NT2/D1 (cell line): ENCODE data around the gene OR52E6.

Source experiments
- DNase-seq: peaks from one replicate; pipeline ENCODE4 v3.0.0-alpha.2; 2011; ENCODE audit warnings: low read depth, low spot score
- H3K27me3 ChIP-seq: 2 replicates; pipeline ENCODE4 v1.6.0; 2011; ENCODE audit warnings: mild to moderate bottlenecking; ENCODE audit not compliant: insufficient read length, insufficient read depth
- H3K36me3 ChIP-seq: 2 replicates; pipeline ENCODE4 v1.6.1; 2011; ENCODE audit warnings: mild to moderate bottlenecking, low read length, mixed read lengths; ENCODE audit not compliant: insufficient read depth, insufficient read length
- H3K4me1 ChIP-seq: 2 replicates; pipeline ENCODE4 v1.5.1; 2011; ENCODE audit not compliant: insufficient read depth, insufficient read length
- H3K4me3 ChIP-seq: 2 replicates; pipeline ENCODE4 v1.5.1; 2011; ENCODE audit warnings: low read depth; ENCODE audit not compliant: insufficient read length
- H3K9ac ChIP-seq: 2 replicates; pipeline ENCODE4 v1.6.0; 2011; ENCODE audit warnings: low read depth; ENCODE audit not compliant: insufficient read length
- H3K9me3 ChIP-seq: 2 replicates; pipeline ENCODE4 v1.5.1; 2011; ENCODE audit warnings: mild to moderate bottlenecking, low read length; ENCODE audit not compliant: insufficient read depth
- SUZ12 ChIP-seq: IDR thresholded peaks from 2 replicates; pipeline ENCODE4 v1.6.1; 2011; ENCODE audit not compliant: insufficient read length, insufficient read depth; ENCODE audit errors: extremely low read depth
- YY1 ChIP-seq: IDR thresholded peaks from 2 replicates; pipeline ENCODE4 v1.6.1; 2011; ENCODE audit not compliant: insufficient read length, insufficient read depth
- ZNF274 ChIP-seq: IDR thresholded peaks from 2 replicates; pipeline ENCODE4 v1.6.1; 2011; ENCODE audit warnings: mild to moderate bottlenecking, low read depth, low read length

OR52E6 gene

DNA sequence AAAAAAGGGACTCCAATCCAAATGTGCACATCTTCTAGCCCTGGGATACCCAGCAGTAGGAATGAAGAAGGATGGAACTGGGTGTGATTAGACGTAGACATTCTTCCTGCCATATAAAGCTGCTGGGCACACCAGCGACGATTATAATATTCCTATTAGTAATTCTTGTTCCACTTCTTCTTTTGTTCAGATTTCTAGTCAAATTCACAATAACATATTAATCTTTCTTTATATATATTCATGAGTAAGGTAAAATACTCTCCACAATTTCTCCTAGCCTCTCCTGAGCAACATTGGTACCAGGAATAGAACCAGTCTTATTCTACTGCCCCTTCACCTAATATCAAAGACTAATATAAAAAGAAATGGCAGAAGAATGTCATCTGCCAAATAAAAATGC lies 15.9 kb upstream of the OR52E6 start, which contains the start of gene OR52E8:
Gene OR52E8 (minus strand): TSS at position 101 of the 400 bp plus-strand sequence. CDS start 0 bp downstream, at position 101.
- H3K4me3 ChIP-seq = no peak within 1 kb of the TSS
- TF ChIP-seq YY1 (no peak), SUZ12 (no peak), ZNF274 (no peak)
- no peaks in the 10 kb centered on the region for H3K9me3 ChIP-seq
- H3K4me1 ChIP-seq = no peaks in the 10 kb centered on the region
- no peak for DNase-seq
- no peak within 1 kb of the TSS for H3K9ac ChIP-seq
- no peaks in the 10 kb centered on the region for H3K36me3 ChIP-seq
- no peaks in the 10 kb centered on the region for H3K27me3 ChIP-seq

DNA sequence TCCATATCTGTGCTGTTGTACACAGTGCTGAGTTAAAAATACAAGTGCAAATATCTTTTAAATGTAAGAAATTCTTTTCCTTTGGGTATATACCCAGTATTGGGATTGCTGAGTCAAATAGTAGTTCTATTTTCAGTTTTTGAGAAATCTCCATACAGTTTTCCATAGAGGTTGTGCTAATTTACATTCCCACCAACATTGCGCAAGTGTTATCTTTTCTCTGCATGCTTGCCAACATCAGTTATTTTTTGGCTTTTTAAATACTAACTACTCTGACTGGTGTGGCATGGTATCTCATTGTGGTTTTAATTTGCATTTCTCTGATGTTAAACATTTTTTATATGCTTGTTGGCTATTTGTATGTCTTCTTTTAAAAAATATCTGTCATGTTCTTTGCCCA lies 9.3 kb upstream of the OR52E6 start:
- Histone ChIP-seq H3K36me3 (no peaks in the 10 kb centered on the region), H3K4me1 (no peaks in the 10 kb centered on the region), H3K4me3 (no peak overlapping the region), H3K9ac (no peak overlapping the region), H3K9me3 (no peaks in the 10 kb centered on the region), H3K27me3 (no peaks in the 10 kb centered on the region)
- no peak for DNase-seq
- TF ChIP-seq ZNF274 (no peak), SUZ12 (no peak), YY1 (no peak)

DNA sequence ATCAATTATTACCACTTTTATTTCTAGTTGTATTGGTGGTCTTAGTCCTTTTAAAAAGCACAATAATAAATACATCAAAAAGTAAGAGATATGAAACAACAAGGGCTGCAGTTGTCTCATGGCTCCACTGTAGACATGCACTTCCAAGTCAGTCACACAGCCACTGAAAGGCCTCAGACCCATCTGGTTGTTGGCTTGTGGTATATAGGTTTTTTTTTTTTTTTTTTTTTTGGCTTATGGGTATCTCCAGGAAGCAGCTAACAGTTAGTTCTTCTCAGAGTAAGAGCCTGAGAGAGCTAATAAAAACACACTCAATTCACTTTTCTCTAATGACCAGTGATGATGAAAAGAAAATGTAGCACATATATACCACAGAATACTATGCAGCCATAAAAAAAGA lies 6.0 kb upstream of the OR52E6 start:
- Histone ChIP-seq H3K27me3 (no peaks in the 10 kb centered on the region), H3K9me3 (no peaks in the 10 kb centered on the region), H3K4me3 (no peak overlapping the region), H3K36me3 (no peaks in the 10 kb centered on the region), H3K4me1 (no peaks in the 10 kb centered on the region), H3K9ac (no peak overlapping the region)
- TF ChIP-seq YY1 (no peak), ZNF274 (no peak), SUZ12 (no peak)
- DNase-seq = no peak

DNA sequence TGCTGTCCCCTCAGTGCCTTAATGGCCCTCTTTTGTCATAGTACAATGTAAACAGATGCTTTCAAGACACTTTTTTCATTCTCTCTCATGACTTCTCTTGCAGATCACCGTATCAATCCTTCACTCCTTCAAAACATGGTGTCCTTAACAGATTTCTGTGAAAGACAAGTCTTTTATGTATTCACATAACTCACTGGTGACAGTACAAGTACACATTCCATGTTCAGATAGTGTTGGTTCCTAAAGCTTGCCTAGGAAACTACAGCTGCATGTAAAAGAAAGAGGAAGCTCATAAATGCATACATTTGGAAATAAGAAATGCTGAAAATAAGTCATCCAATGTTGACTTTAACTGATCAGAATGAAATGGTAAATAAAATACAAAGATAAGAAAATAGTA lies 5.0 kb upstream of the OR52E6 start:
- no peaks in the 10 kb centered on the region for H3K9me3 ChIP-seq
- no peak for TF ChIP-seq SUZ12
- TF ChIP-seq ZNF274 = no peak
- TF ChIP-seq YY1 = no peak
- DNase-seq = no peak
- H3K36me3 ChIP-seq = no peaks in the 10 kb centered on the region
- H3K27me3 ChIP-seq = no peaks in the 10 kb centered on the region
- no peak overlapping the region for H3K4me3 ChIP-seq
- H3K4me1 ChIP-seq = no peaks in the 10 kb centered on the region
- no peak overlapping the region for H3K9ac ChIP-seq

DNA sequence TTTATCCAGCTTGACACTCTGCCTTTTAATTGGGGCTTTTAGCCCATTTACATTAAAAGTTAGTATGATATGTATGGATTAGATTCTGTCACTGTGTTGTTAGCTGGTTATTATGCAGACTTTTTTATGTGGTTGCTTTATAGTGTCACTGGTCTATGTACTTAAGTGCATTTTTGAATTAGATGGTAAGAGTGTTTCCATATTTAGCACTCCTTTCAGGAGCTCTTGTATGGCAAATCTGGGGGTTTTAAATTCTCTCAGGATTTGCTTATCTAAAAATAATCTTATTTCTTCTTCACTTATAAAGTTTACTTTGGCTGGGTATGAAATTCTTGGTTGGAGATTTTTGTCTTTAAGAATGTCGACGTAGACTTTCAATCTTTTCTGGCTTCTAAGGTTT lies 4.0 kb downstream of the OR52E6 start:
- DNase-seq = no peak
- Histone ChIP-seq H3K36me3 (no peaks in the 10 kb centered on the region), H3K9ac (no peak overlapping the region), H3K9me3 (no peaks in the 10 kb centered on the region), H3K4me1 (no peaks in the 10 kb centered on the region), H3K27me3 (no peaks in the 10 kb centered on the region), H3K4me3 (no peak overlapping the region)
- TF ChIP-seq ZNF274 (no peak), SUZ12 (no peak), YY1 (no peak)

DNA sequence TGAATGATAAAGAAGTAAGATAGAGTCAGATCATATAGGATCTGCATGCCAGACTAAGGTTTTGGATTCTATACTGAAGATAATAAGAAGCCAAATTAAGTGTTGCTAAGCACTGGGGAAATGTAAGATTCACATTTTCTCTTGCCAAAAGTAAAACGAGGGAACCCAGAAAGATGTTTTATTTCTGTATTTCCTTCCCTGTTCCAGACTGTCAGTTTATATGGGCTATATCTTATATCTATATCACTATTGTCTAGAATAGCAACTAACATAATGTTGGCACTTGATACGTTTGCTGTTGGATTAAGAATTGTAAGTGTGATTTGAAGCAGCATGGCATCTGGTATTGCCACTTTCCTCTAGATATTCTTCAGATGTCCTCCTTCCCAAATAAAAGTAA lies 8.3 kb downstream of the OR52E6 start:
- no peaks in the 10 kb centered on the region for H3K27me3 ChIP-seq

DNA sequence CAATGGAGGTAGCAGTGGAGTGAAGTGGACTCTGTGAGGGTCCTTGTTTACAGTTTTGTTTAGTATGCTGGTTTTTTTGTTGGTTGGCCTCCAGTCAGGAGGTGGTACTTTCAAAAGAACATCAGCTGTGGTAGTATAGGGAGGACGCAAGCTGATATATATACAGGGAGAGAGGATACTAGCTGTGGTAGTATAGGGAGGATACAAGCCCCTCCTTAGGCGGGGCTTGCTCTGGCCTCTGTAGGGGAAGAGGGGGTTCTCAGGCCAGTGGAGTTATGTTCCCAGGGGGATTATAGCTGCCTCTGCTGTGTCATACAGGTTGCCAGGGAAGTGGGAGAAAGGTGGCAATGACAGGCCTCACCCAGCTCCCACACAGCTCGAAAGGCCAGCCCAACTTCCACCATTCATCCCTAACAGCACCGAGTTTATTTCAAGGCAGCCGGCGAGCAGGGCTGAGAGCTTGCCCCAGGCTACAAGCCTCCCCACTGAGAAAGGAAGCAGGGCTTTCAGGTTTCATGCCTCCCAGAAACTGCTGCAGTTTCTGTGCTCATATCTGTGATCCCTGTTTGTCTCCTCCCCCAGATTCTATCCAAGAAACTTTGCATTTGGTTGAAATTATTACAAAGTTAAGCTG lies 10.4 kb downstream of the OR52E6 start:
- TF ChIP-seq SUZ12 (no peak), ZNF274 (no peak), YY1 (no peak)
- no peak overlapping the region for H3K4me3 ChIP-seq
- no peaks in the 10 kb centered on the region for H3K4me1 ChIP-seq
- DNase-seq = peak; percentile 61
- H3K9ac ChIP-seq = no peak overlapping the region
- no peaks in the 10 kb centered on the region for H3K27me3 ChIP-seq
- peaks cover 19% of the 10 kb centered on the region; the same call in 1 of the 2 replicates for H3K9me3 ChIP-seq
- H3K36me3 ChIP-seq = no peaks in the 10 kb centered on the region

More for the DNA sequence above, 8.3 kb downstream of the OR52E6 start:
- no peak overlapping the region for H3K4me3 ChIP-seq
- no peaks in the 10 kb centered on the region for H3K4me1 ChIP-seq
- H3K9ac ChIP-seq = no peak overlapping the region
- no peaks in the 10 kb centered on the region for H3K36me3 ChIP-seq
- no peak for DNase-seq
- H3K9me3 ChIP-seq = no peaks in the 10 kb centered on the region; the same call in 1 of the 2 replicates
- TF ChIP-seq SUZ12 = no peak
- no peak for TF ChIP-seq YY1
- TF ChIP-seq ZNF274 = no peak
